Measurements from ENCODE around the gene IGIP. TPM values are rescaled to one million over a fixed set of nuclear protein-coding genes. Genes with fewer than 3 reads are reported as not detected.

IGIP gene
- polyA plus RNA-seq, 1 of the 3 experiments (the other 2 are of a cell fraction), result 0.72 TPM

DNA sequence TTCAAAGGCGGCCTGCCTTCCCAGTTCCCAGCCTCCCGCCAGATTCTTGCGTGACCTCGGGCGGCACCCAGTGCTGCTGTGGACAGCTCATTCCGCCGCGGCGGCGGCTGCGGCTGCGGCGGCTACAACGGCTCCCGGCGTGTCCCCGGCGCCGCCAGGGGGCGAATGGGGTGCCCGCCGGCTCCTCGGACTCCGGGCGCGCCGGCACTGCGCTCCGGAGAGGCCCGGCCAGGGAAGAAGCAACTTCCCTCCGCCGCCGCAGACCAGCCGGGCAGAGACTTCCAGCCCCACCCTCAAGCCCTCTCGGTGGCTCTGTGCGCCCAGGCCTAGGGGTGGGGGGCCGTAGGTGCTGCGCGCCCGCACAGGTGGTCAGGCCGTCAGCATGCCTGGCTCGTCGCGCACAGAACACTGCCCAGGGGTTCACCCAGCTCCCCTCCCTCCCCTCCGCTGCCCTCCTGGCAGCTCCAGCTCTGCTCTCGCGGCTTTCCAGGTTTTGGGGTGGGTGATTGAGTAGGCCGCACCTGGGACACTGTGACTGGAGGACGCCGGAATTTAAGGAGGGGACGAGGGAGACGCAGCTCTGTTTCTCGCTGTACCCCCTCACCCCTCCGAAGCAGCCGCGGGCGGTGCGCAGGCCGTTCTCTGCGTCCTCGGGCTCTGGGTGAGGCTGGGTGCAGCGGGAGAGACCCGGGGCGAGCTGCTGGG, 20.2 kb downstream of the IGIP start:
- H3K4me2 ChIP-seq, result peak overlapping the region; percentile 63; the same call in 1 of the 2 replicates

More for the DNA sequence above, 20.2 kb downstream of the IGIP start:
- Histone ChIP-seq H3K27me3 (ENCODE audit: insufficient read depth) (no peaks in the 10 kb centered on the region), H3K27ac (ENCODE audit: low read depth in 2 of 2, low read length in 1 of 2) (no peak overlapping the region), H3K4me1 (ENCODE audit: control insufficient read depth in 1 of 2, insufficient read depth in 2 of 2, low read depth in 1 of 2, low read length in 1 of 2) (peaks cover 0 to 8% of the 10 kb centered on the region in 2 experiments; a peak in 1 of 4 replicates), H3K79me2 (ENCODE audit: insufficient read depth) (no peaks in the 10 kb centered on the region), H3K9me2 (no peaks in the 10 kb centered on the region), H3K9ac (no peak overlapping the region), H3K4me3 (ENCODE audit: low read depth in 2 of 2, low read length in 1 of 2) (peak overlapping the region; percentile 32 to 43), H4K20me1 (ENCODE audit: insufficient read depth) (peaks cover 24% of the 10 kb centered on the region), H3F3A (replicated peaks; ENCODE audit: insufficient read depth) (peaks cover 7% of the 10 kb centered on the region), H2AFZ (ENCODE audit: low read depth) (no peak overlapping the region), H3K36me3 (replicated peaks in 1 of 2; ENCODE audit: control insufficient read depth in 1 of 2, insufficient read depth in 2 of 2, low read length in 1 of 2) (no peaks in the 10 kb centered on the region), H3K9me3 (no peaks in the 10 kb centered on the region)
- POLR2A ChIA-PET, result interaction anchor here (0.6 to 1.3 kb wide), 2 partner anchors 32 to 378 kb away, joined by 3 to 6 read pairs; partner anchors contain the start of gene PURA
- CTCF ChIA-PET, result interaction anchor here (0.6 to 8.0 kb wide), 28 partner anchors 8 to 554 kb away, joined by 3 to 166 read pairs (median 4); partner anchors contain the start of gene PURA
- TF ChIP-seq REST (IDR thresholded peaks at IDR 0.05; ENCODE audit: low read depth, low read length) (peak; percentile 93), MXI1 (IDR thresholded peaks at IDR 0.05; ENCODE audit: low read depth, low read length) (no peak), EP300 (IDR thresholded peaks at IDR 0.05; ENCODE audit: borderline replicate concordance in 1 of 2, low read depth in 1 of 2, low read length in 1 of 2) (peak in 1 of 2 experiments; percentile 44; a peak in 1 of 4 replicates), RAD21 (IDR thresholded peaks at IDR 0.05; ENCODE audit: low read length) (peak; percentile 32; the same call in 1 of the 2 replicates), SMC3 (IDR thresholded peaks at IDR 0.05; ENCODE audit: low read depth, low read length) (peak; percentile 40)
- TF ChIP-seq, protein P1, sequence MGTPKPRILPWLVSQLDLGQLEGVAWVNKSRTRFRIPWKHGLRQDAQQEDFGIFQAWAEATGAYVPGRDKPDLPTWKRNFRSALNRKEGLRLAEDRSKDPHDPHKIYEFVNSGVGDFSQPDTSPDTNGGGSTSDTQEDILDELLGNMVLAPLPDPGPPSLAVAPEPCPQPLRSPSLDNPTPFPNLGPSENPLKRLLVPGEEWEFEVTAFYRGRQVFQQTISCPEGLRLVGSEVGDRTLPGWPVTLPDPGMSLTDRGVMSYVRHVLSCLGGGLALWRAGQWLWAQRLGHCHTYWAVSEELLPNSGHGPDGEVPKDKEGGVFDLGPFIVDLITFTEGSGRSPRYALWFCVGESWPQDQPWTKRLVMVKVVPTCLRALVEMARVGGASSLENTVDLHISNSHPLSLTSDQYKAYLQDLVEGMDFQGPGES (IDR thresholded peaks at IDR 0.05; ENCODE audit: low read depth, low read length), result no peak
- TF ChIP-seq, protein P2, sequence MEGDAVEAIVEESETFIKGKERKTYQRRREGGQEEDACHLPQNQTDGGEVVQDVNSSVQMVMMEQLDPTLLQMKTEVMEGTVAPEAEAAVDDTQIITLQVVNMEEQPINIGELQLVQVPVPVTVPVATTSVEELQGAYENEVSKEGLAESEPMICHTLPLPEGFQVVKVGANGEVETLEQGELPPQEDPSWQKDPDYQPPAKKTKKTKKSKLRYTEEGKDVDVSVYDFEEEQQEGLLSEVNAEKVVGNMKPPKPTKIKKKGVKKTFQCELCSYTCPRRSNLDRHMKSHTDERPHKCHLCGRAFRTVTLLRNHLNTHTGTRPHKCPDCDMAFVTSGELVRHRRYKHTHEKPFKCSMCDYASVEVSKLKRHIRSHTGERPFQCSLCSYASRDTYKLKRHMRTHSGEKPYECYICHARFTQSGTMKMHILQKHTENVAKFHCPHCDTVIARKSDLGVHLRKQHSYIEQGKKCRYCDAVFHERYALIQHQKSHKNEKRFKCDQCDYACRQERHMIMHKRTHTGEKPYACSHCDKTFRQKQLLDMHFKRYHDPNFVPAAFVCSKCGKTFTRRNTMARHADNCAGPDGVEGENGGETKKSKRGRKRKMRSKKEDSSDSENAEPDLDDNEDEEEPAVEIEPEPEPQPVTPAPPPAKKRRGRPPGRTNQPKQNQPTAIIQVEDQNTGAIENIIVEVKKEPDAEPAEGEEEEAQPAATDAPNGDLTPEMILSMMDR (IDR thresholded peaks at IDR 0.05), result peak; percentile 67
- 43% methylated on average over 33 of the region's 64 CpGs for WGBS (ENCODE audit: low lambda C conversion rate)
- DNase-seq, result peak; percentile 90
